Fibroblast of skin of right quadriceps (primary cell): ENCODE measurements around the gene HSD11B1L.
A peak's percentile ranks its signal among the peaks of the same experiment; 100 is the strongest.
"Not testable (repeated sequence)": the region's sequence is repeated elsewhere in the genome, so short reads cannot be mapped to it uniquely, and the experiment has no call there.

ENCODE experiments used
- DNase-seq: peaks from one replicate; pipeline ENCODE4 v3.0.0-alpha.2; 2013

The HSD11B1L gene

DNA sequence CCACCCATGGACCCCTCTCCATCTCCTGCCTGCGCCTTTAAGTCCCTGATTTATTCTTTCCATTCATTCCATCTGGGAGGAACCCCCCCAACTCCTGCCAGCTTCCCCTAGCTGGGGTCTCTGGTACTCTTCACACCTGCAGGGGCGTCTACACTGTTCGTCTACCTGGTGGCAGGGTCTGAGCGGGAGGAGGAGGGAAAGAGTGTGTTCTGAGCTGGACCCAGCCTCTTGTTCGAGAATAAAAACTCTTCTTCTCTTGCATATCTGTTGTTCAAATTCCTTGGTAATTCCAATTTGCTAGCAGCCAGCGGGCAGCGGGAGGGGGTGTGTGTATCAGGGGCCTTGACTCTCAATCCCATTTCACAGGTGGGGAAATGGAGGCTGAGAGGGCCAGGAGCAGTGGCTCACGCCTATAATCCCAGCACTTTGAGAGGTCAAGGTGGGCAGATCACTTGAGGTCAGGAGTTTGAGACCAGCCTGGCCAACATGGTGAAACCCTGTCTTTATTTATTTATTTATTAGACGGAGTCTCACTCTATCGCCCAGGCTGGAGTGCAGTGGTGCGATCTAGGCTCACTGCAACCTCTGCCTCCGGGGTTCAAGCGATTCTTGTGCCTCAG lies 7.5 kb downstream of the HSD11B1L start:
- DNase-seq, result not testable (repeated sequence)

- DNase-seq, result peak; percentile 95
Measured at GRCh38 chr19:5690125-5690954, 9.5 kb downstream of the HSD11B1L start, which contains the start of gene RPL36. RPL36 (plus strand) TSS chr19:5690295; CDS start chr19:5690508, 213 bp downstream.

DNA sequence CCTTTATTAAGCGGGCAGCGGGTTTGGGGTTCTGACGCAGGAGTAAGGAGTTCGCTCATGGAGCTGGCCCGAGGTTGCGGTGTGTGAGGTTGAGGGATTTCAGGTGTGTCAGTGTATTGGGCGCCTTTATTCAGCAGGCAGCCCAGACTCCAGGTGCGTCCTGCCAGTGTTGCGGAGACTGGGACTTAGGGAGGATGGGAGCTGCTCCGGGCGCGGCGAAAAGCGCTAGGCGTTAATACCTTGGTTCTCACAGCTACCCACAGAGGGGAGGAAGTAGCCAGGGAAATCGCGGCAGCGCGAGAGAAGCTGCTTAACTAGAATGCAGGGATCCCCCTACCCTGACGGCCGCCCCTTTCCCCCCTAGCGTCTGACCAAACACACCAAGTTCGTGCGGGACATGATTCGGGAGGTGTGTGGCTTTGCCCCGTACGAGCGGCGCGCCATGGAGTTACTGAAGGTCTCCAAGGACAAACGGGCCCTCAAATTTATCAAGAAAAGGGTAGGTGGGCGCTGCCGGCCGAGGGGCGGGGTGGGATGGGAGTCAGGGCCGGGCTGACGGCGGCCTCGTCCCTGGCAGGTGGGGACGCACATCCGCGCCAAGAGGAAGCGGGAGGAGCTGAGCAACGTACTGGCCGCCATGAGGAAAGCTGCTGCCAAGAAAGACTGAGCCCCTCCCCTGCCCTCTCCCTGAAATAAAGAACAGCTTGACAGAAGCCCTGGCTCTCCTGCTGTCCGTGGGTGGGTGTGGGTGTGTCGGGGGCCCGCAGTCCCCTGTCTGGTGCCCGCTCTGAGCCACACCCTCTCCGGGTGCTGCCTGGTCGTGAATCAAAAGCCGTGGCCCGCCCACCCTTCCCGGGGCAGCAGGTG lies 10.4 kb downstream of the HSD11B1L start:
- peak; percentile 39 for DNase-seq

- DNase-seq, result no peak
Measured at GRCh38 chr19:5691822-5692722, 11.2 kb downstream of the HSD11B1L start.

DNA sequence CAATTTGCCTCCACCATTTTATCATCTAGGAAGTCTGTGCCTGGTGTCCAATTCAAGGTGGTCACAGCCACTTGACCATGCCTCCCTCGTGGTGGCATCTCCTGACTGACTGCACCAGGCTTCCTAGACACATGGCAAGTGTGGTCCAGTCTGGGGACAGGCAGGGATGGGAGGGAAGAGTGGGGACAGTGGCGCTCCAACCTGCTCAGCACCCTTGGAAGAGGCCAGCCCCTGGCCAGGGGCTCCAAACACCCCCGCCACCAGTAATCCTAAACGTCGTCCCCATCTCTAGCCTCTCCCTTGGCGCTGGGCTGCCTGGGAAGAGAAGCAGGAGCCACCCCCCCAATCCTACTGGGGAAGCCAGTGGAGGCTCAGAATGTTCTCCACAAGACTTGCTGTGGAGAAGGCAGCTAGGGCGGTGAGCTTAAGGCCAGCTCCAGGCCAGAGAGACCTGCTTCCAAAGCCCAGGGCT lies 11.9 kb downstream of the HSD11B1L start:
- no peak for DNase-seq

- DNase-seq, result no peak
Measured at GRCh38 chr19:5693195-5694166, 12.7 kb downstream of the HSD11B1L start.

DNA sequence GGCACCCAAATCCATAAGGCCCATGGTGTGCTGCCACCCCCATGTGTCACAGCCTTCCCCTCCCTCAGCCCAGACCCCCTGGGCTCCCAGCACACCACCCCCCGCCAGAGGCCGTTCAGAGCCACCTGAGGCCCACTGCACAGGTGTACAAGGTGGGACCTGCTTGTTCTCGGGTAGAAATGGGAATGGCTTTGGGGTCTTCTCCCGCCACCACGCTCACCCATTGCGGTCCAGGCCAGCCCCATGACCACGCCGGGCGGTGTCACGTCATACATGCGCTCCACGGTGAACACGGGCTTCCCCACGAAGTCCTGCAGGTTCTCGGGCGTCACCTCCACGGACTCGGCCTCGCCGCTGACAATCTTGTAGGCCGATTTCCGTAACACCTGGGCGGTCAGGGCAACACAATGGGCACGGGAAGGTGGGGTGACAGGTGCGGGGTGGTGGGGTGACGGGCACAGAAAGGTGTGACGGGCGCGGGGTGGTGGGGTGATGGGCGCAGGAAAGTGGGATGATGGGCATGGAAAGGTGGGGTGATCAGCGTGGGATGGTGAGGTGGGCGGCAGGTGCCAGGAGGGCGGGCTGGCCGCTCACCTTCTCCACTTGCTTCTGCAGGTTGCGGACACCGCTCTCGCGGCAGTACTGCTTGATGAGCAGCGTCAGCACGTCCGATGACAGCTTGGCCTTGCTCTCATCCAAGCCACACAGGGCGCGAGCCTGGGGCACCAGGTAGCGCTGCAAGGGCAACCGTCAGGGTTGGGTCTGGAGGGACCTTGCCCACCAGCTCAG lies 13.5 kb downstream of the HSD11B1L start:
- DNase-seq, result no peak

DNA sequence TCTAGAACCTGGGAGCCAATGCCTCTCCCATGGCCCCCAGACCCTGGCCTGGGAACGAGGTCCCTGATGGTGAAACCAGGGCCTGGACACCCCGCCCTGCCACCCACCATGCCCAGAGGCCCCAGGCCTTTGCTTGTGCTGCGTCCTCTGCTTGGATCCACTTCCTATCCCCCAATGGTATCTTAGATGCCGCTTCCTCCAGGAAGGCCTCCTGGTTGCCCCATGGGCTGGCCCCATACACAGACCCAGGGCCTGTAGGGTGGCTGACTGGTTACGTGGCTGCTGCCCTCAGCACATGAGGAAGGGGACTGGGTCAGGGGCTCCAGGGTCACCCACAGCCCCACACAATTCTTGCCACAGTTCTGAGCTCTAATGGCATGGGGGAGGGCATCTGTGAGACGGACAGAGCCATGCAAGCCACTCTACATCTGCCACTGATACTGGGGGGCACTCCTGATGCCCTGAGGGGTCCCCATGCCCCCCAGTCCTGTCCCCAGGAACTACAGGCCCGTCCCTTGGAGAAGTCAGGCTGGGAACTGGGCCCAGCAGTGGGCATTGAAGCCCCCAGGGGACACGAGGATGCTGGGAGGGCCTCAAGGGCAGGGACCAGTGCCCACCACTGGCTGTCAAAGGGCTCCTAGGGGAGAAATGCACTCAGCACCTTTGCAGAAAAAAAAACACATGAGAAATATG lies 14.3 kb downstream of the HSD11B1L start:
- no peak for DNase-seq

DNA sequence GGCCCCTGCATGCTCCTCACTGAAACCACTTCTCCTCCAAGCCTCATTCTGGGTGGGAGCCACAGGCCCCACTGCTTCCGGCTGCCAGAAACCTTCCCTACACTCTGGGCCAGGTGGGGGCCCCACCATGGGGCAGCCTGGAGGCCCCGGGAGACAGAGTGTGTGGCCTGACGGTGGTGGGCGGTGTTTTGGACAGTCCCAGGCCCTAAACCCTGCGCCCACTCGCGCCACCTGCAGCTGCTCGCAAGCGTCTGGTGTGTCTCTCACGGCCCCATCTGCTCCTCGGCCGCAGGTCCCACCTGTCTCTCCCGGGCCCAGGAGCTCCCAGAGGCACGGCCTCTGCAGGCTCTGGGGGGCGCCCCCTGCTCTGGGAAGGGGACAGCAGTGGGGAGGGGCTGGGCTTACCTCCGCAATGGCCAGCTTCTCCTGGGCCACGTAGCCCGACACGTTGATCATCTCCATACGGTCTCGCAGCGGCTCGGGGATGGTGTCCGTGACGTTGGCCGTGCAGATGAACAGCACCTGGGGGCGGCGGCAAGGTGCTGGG lies 14.9 kb downstream of the HSD11B1L start:
- no peak for DNase-seq

- no peak for DNase-seq
Measured at GRCh38 chr19:5696196-5697021, 15.6 kb downstream of the HSD11B1L start.

- no peak for DNase-seq
Measured at GRCh38 chr19:5697022-5697889, 16.4 kb downstream of the HSD11B1L start.

GRCh38 chr19:5697890-5698634 lies 17.2 kb downstream of the HSD11B1L start:
- no peak for DNase-seq

- no peak for DNase-seq
Measured at GRCh38 chr19:5698635-5699422, 18.0 kb downstream of the HSD11B1L start.

DNA sequence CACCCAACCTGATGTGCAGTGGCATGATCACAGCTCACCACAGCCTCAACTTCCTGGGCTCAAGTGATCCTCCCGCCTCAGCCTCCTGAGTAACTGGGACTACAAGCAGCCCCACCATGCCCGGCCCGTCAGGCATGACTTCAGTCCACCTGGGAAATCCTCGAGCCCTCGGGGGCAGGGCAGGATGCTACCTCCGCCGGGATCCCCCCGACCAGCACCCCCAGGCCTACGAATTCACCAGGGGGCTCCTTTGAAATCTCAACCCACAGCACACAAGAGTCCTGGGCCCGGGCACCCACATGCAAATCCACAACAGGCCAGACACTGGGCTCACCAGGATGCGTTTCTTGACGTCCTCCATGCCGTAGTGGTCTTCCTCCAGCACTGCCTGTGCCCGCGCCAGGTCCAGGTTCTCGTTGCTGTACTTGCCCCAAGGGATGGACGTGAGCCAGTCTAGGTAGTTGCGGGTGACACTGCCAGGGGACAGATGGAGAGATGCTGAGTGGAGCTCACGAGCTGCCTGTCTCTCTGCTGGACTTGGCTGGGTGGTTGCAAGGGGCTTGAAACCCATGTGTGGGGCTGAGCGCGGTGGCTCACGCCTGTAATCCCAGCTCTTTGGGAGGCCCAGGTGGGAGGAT lies 19.7 kb downstream of the HSD11B1L start:
- no peak for DNase-seq

DNA sequence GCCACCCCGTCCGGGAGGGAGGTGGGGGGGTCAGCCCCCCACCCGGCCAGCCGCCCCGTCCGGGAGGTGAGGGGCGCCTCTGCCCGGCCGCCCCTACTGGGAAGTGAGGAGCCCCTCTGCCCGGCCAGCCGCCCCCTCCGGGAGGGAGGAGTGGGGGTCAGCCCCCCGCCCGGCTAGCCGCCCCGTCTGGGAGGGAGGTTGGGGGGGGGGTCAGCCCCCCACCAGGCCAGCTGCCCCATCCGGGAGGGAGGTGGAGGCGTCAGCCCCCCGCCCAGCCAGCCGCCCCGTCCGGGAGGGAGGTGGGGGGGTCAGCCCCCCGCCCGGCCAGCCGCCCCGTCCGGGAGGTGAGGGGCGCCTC lies 21.2 kb downstream of the HSD11B1L start:
- DNase-seq, result not testable (repeated sequence)
